OCI-M1 (cell line): ENCODE data around the gene NCS1.

Experiments
- DNase-seq: peaks from one replicate; lab custom pipeline; 2025; lab: John Stamatoyannopoulos, UW

Gene NCS1

DNA sequence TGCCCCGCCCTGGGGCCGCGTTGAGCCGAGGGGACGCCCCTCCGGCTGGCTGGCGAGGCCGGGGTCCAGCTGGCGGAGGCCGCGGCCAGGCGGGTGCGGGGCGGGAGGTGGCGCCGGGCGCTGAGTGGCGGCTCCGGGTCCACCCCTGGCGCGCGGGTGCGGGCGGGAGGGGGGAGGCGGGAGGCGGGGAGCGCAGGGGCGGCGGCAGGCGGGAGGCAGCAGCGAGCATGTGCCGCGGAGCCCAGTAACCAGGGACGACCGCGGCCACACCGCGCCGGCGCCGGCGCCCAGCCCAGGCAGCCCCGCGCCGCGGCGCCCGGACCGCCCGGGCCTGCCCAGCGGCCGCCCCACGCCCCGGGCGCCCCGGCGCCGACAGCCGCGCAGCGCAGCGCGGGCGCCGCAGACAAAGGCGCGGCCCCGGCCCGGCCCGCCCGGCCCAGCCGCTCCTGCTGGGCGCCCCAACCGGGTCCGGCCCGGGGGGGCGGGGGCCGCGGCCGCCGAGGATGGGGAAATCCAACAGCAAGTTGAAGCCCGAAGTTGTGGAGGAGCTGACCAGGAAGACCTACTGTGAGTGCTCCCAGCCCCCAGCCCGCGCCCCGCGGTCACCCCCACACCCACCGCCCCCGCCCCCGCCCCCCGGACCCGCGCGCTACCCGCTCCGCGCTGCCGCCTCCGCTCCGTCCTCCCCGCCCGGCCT lies at the start of gene NCS1:
Gene NCS1, plus strand, starts transcription at position 244 of the 697 bp plus-strand sequence. Its CDS starts 260 bp downstream, at position 504.
- peak; percentile 62 for DNase-seq

DNA sequence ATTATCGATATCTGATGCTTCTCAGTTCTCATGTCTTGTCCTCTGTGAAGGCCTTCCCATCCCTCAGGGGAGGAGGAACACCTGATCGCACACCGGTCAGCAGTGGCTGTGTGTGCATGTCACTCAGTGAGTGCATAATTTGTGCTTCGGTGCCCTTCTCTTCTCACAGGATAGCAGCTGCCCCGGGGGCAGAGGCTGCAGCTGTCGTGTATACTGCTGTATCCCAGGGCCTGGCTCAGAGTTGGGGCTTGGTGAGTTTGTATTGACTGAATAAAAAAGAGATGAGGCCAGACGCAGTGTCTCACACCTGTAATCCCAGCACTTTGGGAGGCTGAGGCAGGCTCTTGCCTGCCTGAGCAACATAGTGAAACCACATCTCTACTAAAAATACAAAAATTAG lies 49.7 kb upstream of the NCS1 start:
- DNase-seq, result no peak

DNA sequence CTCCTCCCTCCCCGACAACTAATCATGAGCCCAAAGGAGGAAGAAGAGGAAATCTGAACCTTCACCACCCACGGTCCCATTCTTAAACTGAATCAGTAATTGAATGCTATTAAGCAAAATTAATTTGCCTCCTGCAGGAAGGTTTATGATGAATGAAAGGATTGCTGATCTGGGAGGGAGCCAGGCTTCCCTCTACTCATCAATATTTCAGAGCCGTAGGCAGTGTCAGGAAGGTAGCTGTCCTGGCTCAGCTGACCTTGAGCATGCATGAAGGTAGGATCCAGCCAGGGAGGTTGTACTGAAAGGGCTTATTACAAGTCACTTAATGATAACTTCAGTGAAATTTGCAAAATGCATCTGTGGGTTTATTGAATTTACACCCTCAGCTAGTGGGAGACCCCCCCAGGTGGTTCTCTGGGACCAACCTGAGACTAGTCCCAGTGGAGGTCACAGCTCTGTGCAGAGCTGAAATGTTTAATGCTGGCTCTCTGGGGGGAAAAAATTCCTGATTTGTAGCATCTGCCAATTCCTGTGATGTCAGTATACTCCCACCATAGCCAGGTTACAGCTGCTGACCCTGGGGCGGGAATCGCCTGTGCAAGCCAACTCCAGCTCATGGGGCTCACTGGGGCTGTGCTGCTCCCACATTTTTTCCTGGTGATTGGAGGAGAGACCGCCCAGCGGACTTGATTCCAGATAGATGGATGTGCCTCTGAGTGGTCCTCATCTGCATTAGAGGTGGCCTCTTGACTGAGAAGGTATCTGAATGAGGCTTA lies 47.9 kb upstream of the NCS1 start:
- DNase-seq, result no peak

DNA sequence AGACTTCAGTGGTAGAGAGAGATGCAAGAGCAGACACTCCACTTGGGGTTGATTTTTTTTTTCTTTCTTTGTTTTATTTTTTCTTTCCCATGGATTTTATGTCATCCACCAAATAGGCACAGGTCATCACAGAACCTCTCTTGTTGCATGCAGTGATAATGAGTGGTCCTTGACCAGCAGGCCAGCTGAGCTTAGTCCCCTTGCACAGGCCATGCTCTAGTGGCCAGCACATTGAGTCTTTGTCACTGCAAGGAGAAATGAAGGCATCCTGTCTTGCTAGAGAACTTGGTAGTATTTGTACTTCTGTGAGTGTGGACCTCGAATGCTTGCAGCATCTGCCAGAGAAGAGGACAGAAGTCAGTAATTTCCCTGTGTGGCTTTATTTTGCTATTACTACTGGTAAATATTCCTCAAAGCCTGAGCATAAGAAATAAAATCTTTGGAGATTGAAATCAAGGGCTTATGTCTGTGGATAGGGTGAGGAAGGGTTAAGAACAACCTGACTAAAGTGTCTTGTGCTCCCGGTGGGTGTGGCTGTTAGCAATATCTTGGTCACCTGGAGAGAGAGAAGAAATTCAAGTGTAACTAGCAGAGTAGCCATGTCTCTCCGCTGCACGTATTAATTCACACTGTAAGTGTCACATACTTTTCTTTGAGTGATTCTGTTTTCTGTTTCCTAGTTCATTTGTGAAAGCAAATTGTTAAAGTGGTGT lies 45.3 kb upstream of the NCS1 start:
- no peak for DNase-seq

DNA sequence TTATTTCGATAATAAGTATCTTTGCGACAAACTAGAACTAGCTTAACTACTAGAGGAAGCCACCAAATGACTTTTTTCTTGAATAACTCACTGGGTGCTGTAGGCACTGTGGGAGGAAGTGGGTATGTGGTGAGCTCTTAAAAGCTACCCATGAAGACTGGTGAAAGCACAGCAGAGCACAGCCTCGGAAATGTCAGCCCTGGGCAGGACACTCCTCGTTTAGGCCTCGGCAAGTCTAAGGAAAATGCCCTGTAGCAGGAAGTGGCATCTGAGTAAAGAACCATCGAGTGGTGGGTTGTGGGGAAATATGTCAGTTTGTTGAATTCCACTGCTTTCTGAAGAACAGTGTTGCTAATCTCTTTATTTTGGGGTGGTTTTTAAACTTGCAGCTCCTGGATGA lies 44.0 kb upstream of the NCS1 start:
- DNase-seq, result peak; percentile 47

DNA sequence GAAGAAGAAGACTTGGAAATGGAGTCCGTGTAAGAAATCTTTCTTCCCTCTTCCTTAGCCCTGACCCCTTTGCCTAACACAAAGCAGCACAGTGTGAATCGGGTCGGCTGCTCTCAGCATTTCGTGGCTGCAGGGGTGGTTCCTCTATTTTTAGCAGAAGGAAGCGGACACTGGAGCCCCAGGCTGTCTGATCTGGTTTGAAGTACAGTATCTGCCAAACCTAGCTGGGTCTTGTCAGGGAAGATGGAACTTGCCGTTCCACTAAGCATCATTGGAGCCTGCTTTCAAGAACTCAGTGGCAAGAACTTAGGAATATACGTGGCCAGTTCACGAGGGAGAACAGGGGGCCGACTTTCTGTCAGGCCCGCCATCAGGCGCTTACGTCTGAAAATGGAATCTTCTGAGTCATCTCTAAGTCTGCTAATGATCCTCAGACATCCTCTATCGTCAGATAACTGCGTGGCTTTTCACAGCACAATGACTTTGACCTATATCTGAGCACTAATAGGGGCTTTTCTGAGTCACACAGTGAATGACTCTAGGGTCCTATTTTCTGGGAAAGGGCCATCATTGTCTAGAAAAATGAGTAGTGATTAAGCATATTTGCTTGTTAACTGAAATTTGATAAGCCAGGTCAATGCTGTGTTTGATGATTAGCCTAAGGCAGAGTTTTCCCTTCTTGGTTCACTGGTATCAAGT lies 43.3 kb upstream of the NCS1 start:
- peak; percentile 89 for DNase-seq

DNA sequence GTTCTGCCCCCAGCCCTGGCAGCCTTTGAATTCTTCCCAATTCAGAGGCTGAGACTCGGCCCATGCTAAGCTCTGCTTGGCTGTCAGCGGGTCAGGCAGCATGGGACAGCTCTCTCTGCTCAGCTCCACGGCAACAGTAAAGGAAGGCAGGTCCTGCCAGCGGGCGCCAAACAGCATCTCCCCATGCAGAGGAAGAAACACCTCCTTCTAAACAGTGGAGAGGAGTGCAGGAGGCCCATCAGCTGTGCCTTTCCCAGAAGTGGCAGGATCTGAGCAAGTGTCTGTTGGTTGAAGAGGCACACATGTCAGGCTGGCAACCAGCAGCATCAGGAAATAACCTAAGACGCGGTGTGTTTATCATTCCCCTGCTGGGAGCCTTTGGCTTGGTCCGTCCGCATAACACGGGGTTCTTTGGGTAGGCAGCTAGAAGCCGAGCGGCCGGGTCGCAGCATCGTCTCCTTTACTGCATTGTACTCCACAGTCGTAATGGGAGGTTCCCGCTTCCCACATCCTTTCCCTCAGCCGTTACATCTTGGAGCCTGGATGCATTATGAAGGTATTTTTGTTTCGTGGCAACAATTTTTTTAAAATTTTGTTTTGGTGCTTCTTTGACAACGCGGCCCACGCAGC lies 42.7 kb upstream of the NCS1 start:
- no peak for DNase-seq

DNA sequence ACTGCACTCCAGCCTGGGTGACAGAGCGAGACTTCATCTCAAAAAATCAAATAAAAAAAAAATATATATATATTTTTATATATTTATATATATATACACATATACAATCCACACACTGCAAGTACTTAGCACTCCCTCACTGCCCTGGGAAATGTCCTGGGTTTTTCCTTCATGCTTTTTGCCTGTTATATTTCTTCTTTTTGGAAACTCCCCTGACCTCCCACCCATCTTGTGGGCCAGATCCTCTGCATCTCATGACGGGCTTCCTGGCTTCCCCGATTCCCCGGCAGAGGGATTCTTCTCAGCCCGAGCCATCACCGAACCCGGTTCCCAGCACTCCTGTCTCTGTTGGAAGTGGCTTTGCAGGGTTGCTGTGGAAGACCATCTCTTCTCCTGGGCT lies 39.5 kb upstream of the NCS1 start:
- no peak for DNase-seq

DNA sequence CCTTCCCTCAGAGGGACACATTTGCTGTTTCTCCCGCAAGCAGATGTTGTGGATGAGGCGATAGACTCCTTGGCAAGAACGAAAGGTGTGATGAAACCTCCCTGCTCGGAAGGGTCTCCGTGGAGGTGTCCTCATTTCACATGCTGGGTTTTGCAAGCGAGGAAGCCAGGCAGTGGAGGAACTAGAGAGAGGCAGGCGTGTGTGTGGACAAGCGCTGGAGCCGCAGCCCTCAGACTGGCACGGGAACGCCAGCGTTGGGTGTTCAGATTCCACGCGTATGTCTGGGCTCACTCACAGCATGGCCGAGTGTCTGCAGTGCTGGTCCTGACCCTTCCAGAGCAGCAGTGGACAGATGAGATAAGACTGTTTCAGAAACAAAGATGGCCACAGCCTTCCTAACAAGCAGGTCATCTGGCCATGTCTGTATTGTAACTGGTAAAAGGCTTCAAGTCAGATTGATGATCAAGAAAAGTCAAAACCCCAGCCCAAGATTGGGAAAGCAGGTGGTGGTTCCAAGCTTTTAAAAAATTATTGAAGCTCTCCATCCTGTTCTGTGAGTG lies 35.0 kb upstream of the NCS1 start:
- DNase-seq, result no peak

DNA sequence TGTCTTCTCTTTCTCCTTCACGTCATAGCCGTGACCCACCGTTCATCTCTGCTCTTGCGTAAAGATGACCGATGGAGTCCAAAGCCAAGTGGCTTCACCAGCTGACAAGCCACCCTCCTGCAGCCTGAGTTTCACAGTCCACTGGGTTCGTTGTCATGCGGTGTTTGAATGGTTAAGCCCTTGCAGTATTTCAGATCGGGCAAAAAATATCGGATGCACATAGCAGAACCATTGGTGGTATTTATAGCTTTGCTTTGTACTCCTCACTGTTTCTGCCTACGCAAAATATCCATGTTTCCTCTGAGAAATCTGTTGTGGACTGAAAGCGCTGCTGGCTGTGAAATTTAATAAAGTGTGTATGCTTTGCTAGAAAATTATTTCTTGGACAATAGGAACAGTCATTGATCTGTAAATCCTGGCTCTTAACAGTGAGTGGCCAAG lies 34.5 kb upstream of the NCS1 start:
- DNase-seq, result no peak

DNA sequence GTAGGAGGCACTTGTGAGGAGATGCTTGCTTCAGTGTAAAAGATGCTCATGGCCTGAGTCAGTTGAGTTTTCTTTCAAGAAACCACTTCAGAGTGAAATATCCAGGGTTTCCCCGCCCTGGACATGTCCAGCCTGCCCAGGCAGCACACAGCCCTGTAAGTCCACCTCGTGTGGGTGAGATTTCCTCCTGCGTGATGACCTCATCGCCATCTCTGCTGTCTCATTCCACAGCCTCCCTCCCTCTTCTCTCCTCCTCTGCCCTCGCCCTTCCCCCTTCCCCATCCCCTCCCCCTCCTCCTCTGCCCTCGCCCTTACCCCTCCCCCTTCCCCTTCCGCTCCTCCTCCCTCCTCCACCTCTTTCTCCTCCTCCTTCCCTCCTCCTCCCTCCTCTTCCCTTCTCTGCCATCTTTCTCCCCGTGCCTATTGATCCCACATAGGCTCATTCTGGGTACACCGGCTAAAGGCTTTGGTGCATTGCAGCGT lies 34.0 kb upstream of the NCS1 start:
- peak; percentile 85 for DNase-seq

DNA sequence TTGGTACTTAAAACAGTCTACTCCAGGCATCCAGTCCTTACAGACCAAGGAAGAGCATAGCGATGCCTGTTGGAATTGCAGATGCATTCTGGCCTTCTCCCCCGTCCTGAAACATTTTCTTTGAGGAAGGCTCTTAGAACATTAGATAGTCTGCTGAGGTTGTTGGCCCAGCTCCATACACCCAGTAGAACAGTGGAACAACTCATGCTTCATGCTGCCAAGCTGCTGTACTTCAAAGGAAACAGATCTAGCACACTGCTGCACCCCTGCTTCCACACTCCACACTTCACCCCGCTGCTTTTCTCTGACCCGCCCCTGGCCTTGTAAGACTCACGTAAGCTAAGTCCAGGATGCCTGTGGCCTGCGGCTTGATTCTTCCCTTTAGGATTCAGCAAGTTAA lies 33.4 kb upstream of the NCS1 start:
- DNase-seq, result no peak

DNA sequence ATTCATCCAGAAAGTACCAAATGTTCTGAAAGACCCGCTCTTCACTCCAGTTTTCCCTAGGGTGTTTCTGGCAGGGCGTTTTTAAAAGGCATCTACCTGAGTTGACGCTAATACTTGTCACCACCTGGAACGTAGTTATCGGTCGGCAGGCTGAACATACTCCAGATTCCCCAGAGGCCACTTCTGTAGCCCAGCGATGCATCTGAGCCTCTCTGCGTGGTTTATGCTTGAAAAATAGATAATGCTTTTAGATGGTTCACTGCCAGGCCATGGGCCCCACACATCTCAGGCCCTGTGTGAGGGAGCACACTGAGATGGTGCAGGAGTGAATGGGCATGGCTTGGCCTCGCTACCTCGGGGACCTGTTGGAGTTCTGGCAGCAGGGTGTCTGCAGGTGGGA lies 33.0 kb upstream of the NCS1 start:
- no peak for DNase-seq

DNA sequence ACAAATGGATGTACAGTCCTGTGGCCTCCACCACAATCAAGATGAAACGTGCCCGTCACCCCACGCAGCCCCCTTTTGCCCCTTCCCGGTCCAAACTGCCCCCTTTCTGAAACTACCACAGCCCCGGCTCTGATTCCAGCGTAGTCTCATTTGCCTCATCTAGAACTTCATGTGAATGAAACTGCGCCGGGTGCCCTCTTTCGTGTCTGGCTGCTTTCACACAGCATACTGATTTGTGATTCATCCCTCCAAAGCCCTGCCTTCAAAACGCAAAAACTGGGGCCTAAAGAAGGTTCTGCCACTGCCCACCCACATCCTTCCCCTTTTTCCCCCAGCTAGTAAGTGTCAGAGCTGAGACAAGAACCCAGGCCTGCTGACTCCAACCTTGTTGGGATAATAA lies 31.5 kb upstream of the NCS1 start:
- no peak for DNase-seq

DNA sequence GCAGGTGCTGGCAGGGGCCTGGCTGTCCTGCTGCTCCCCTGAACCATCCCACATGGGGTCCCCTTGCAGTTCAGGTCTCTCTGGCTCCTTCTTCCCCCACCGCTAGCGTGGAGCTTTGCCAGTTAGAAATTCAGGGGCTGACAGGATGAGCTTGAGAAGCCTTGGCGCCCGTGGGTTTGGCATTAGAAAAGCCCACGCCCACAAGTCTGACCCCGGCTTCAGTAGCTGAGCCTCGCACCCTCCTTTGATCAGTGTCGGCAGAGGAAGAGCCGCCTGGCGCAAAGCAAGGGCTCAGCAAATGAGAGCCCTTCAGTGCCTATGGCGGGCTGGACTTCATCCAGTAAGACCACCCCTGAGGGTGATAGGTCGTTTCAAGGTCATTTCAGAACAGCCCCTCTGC lies 30.1 kb upstream of the NCS1 start:
- DNase-seq, result no peak

DNA sequence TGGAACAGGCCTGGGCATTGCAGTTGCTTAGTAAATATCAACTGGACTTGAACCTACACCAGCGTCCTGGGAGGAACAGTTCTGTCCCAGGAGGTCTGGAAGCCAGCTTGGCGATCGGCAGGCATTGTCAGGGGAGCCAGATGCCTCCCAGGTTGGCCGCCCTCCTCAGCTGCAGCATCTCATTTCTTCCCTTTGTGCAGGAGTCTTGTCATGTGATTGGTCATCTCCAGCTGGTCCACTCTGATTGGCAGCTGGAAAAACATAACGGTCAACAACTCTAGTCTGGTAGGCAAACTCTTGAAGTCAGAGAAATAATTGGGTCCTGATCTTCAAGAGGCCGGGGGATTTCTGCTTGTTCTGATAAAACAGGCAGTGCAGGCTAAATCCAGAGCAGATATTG lies 29.6 kb upstream of the NCS1 start:
- no peak for DNase-seq

DNA sequence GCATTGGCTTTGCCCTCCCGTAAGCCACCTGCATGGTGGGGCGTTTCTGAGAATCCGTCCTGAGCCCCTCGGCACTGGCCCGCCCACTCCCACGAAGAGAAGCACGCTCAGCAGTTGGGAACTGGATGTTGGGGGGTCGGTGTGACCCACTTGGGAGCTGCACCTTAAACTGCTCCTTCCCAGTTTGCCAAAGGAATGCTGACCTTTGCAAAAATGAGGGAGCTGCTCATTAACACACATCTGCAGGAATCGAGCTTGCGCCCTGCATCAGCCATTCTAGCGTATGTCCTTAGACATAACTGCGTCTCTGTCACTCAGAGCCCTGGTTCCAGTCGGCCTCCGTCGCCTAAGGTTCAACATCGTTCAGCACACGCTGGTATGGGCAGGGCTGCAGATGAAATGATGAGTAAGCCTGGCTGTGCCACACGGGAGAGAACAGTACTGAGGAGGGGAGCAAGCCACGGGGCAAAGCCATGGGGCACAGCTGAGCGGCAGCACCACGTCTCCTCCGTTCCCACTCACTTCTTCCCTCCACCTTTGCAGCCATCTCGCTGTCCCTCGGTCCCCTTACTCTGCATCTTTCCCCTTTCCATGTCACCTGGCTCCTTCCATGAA lies 28.8 kb upstream of the NCS1 start:
- DNase-seq, result no peak

DNA sequence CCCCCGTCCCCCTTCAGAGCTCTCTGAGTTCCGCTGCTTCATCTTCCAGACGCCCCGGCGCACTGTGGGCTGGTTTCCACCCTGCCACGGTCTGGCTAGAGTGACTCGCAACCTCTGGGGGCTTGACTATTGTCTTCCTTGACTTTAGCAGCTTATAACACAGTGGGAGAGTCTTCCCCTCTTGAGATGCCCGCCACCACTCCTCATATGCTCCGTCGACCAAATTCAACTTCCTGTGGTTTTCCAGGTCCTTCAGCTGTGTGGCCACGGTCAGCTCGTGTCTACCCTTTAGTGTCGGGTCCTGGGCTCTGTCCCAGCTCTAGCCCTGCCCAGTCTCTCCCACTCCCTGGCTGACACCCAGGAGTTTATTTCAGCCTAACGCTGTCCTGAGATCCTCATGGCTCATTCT lies 28.2 kb upstream of the NCS1 start:
- DNase-seq, result no peak

DNA sequence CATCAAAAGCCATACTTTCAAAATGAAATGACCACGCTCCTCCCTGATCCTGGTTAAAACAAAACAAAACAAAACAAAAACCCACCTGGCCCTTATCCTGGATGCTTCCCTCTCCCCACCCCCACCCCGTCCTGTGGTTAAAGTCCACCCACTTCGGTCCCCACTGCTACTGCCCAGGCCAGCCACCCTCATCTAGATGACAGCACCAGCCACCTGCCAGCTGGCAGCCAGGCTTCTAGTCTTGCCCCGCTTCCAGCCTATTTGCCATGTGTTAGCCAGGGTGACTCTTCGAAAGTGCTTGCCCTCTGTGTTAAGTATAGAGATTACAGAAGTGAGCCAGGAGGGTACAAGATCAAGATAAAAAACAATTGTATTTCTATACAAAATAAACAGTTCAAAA lies 27.5 kb upstream of the NCS1 start:
- DNase-seq, result no peak

DNA sequence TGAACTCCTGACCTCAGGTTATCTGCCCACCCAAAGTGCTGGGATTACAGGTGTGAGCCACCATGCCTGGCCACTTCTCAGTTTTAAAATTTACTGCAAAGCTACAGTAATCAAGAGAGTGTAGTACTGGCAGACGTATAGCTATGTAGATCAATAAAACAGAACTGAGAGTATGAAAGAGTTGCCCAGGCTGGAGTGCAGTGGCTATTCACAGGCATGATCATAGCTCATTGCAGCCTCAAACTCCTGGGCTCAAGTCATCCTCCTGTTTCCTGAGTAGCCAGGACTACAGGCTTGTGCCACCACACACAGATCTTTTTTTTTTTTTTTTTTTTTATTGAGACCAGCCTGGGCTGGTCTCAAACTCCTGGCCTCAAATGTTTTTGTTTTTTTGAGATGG lies 26.5 kb upstream of the NCS1 start:
- DNase-seq, result no peak

DNA sequence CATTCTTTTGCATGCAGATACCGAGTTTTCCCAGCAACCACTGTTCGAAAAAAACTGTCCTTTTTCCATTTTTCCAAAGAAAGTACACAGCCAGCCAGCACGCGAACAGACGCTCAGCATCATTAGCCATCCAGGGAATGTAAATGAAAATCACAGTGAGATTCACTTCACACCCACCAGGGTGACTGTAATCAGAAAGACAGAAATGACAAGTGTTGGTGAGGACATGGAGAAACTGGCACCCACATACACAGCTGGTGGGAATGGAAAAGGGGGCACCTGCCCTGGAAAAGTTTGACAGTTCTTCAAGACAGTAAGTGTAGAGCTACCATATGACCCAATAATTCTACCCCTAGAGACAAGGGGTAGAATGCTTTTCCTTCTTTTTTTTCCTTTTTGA lies 25.0 kb upstream of the NCS1 start:
- DNase-seq, result no peak
